GM19043 (cell line): ENCODE data around the gene GET4.
"Not testable (repeated sequence)": the region's sequence is repeated elsewhere in the genome, so short reads cannot be mapped to it uniquely, and the experiment has no call there.

Experiments
- ATAC-seq: cut with Tn5 transposase; IDR thresholded peaks from one replicate; pipeline ENCODE4 v1.9.1; 2021; ENCODE audit warnings: low read depth; ENCODE audit not compliant: unreplicated experiment

The GET4 gene

DNA sequence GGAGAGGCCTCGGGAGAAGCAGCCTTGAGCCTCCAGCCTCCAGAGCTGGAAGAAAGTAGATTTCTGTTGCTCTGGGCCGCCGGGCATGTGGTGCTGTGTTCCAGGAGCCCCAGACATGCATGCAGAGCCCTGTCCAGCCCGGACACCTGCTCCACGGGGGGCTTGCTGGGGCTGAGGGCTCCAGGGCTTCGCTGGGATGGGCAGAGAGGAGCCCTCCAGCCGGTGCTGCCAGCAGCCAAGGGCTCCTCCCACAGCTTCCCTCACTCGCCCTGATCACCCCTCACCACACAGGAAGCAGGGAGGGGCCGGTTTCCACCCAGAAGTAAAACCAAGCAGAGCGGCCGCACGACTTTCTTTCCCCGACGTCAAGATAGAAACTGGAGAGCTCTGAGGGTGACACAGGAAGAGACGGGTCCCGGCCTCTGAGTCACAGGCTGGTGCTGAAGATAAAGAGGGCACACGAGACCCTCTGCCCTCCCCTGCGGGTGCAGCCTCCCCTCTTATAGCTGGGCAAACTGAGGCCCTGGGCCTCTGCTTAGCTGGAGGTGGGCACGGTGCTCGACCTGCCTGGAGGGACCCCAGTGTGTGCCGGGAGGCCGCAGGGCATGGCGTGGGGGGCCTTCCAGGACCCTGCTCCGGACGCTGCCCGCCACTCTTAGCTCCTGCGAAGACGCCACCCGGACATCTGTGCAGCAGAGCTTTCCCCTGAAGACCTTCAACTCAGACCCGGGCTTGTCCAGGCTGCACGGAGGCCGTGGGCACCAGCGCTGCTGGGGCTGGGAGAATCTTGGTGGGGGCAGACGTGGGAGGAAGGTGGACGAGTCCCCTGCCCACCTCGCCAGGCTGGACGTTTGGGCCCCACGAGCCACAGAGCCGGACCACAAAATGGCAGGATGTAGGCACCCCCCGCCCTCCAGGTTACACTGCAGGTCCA lies 47.0 kb downstream of the GET4 start:
- ATAC-seq = peak; percentile 76

DNA sequence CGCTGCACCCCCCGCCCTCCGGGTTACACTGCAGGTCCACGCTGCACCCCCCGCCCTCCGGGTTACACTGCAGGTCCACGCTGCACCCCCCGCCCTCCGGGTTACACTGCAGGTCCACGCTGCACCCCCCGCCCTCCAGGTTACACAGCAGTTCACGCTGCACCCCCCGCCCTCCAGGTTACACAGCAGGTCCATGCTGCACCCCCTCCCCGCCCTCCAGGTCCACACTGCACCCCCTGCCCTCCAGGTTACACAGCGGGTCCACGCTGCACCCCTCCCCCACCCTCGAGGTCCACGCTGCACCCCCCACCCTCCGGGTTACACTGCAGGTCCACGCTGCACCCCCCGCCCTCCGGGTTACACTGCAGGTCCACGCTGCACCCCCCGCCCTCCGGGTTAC lies 47.7 kb downstream of the GET4 start:
- ATAC-seq = not testable (repeated sequence)

DNA sequence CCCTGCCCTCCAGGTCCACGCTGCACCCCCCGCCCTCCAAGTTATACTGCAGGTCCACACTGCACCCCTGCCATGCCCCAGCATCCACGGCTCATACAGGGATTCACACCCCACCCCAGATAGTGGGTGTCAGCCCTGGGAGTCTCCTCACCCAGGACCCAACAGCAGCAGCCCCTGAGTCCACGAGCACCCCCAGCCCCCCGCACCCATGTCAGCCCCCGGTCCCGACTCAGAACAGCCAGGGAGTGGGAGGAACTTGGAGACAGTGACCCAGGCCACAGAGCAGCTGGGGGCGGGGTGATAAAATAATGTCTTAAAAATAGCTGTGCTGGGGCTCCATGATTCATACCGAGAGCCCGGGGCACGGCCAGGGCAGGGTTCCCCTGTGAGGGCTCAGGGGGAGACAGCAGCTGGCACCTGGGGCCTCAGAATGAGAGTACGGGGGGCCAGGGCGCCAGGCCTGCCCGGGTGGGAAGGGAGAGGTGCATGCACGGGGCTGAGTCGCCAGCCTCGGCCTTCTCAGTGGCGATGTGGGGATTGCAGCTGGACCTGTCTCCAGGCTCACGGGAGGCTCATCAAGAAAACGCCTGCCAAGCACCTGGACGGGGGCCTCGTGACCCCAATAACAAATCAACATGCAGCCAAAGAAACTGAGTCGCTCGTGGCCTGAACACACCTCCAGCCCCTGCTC lies 48.3 kb downstream of the GET4 start:
- peak; percentile 45 for ATAC-seq

DNA sequence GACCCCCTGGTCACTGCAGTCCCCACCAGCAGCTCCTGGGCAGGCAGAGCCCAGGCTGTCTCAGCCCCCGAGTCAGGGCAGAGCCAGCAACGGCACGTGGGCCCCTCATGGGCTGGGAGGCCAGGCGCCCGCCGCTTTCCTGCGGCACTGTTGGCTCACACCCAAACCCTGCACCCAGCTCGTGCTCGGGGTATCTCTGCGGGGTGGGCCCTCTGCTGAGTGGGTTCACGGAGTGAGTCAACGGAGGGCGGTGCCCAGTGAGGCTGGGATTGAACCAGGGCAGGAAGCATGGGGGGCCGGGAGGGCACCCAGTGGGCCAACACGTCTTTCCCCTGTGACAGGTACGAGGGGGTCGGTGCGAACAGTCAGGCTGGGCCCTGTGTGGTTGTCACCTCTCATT lies 49.2 kb downstream of the GET4 start:
- no peak for ATAC-seq

DNA sequence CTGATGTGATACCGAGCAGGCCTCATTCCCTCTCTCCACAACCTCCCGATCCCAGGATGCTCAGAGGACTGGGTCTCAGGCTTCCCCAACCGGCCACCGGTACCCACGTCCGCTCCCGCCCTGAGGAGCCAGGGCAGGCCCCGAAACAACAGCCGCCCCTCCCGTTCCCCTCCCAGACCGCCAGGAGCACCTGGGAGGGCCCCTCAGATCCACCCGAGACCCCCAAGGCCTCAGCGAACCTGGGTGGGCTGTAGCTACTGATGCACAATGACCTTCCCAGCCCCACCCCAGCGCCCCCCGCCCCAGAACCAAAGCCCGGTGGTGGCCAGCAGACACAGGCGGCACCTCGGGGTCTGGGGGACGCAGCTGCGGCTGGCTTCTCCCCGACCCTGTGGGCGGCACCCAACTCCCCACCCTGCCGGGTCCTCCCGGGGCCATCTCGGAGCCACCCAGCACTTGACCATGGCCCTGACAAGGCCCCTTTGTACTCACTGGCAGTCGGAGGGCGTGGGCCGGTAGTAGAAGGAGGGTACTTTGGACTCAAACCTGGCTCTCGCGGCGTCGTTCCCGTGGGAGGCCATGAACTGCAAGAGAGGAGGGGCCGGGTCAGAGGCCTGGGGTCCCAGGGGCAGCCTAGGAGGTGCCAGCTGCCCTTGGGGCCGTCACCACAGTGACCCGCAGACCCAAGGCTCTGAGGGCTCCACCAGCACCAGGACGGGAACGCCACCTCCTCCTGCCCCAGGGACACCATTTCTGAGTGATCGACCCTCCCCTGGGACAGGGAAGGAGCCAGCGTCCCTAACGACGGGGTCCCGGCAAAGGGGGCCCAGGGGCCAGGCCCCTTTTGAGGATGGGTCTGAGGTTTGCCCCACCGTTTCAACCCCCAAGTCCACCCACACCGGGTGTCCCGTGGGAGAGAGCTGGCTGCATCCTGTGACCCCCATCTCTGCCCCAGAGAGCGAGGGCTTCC lies 50.0 kb downstream of the GET4 start:
- ATAC-seq = no peak

DNA sequence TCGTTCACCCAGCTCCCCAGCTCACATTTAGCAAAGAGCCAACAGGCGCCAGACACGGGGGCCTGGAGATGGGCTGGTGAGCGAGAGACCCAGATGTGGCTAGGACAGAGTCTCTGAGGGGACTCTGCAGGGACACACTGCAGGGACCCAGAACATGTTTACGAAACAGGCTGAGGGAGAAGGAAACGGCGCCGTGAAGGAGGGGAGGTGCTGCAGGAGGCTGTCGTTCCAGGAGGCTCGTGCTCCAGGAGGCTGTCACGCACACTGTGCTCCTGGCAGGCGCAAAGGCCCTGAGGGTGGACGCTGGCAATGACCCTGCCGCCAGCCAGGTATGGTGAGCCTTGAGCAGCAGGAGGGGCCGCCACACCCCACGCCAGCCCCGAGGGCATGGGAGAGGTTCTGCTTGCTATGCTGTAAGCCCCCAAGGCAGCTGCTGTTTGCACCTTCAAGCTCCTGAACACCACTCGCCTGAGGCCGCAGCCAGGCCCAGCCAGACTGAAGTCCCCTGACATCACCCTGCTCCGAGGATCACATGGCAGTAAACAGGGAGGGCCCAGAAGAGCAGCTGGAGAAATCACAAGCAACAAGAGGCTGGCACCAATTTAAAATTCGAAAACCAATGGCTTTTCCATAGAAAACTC lies 50.8 kb downstream of the GET4 start:
- ATAC-seq = no peak

DNA sequence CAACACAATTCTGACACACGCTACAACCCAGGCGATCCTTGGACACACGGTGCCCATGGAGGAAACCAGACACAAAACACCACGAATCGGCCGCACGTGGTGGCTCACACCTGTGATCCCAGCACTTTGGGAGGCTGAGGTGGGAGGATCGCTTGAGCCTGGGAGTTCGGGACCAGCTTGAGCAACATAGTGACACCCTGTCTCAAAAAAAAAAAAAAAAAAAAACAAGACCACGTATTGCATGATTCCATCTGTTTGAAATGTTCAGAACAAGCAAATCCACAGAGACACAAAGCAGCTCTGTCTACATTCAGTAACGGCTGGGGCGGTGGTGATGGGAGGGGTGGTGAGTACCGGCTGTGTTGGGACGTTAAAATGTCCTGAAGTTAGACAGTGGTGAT lies 53.0 kb downstream of the GET4 start:
- no peak for ATAC-seq

DNA sequence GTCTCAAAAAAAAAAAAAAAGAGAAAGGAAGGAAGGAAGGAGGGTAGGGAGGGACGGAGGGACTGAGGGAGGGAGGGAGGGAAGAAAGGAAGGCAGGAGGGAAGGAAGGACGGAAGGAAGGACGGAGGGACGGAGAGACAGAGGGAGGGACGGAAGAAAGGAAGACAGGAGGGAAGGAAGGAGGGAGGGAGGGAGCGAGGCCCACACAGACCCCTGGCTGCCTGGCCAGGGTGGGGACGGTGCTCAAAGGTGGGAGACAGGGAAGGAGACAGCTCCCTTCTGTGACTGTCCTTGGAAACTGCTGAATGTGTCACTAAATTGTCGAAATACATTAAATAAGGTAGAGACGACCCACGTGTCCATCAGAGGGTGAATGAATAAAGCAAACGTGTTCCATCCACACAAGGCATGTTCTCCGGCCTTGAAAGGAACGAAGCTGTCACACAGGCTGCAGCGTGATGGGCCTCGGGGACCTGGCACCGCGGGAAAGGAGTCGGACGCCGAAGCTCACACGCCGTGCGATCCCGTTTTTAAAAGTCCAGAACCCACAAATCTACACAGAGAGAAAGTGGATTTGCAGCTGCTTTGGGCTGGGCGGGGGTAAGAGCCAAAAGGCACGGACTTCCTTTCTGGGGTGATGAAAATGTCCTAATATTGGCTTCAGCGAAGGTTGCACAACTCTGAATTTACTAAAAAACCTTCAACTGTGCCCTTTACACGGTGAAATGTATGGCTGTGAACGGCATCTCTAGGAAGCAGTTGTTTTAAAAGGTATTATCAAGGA lies 54.8 kb downstream of the GET4 start:
- no peak for ATAC-seq

DNA sequence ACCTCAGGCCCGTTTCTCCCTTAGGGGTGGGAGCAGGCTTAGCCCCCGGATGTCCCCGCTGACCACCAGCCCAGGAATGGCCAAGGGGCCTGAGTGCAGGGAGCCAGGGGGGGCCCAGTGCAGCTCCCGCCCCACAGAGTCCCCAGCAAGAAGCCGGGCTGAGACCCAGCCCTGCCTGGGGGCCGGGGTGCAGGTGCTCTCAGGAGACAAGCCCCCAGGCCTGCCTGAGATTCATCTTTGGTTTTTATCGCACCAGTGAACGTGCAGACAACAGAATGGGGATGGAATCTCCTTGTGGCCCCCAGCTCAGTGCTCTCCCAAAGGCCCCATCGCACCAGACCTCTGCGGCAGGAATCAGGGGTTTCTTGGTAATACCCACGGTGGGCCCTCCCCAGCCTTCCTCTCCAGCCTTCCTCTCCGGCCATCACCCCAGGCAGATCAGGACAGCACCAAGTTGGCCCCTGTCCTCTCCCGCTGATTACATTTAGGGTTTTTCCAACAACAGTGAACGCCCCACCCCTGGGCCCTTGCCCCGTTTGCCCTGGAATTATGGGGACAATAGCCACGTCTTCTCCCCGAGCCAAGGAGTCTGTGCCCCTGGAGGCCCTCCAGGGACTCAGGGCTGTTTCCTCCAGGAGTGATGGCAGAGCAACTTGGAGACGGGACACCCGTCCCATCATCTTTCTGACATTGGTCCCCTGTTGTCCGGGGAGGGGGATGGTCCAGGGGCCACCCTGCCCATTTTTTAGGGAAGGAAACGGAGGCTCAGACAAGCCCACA lies 55.7 kb downstream of the GET4 start:
- no peak for ATAC-seq

DNA sequence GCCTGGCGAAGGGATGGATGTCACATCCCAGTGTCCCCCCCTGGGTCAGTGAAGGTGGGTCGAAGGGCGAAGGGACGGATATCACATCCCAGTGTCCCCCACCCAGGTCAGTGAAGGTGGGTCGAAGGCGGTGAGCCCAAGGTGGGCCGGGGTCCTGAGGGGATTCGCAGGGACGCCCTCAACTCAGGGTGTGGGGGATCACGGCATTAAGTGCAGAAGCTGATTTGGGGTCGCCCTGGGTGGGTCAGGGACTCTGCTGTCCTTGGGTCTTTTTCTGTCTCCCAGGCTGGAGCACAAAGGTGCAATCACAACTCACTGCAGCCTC lies 56.3 kb downstream of the GET4 start:
- no peak for ATAC-seq

DNA sequence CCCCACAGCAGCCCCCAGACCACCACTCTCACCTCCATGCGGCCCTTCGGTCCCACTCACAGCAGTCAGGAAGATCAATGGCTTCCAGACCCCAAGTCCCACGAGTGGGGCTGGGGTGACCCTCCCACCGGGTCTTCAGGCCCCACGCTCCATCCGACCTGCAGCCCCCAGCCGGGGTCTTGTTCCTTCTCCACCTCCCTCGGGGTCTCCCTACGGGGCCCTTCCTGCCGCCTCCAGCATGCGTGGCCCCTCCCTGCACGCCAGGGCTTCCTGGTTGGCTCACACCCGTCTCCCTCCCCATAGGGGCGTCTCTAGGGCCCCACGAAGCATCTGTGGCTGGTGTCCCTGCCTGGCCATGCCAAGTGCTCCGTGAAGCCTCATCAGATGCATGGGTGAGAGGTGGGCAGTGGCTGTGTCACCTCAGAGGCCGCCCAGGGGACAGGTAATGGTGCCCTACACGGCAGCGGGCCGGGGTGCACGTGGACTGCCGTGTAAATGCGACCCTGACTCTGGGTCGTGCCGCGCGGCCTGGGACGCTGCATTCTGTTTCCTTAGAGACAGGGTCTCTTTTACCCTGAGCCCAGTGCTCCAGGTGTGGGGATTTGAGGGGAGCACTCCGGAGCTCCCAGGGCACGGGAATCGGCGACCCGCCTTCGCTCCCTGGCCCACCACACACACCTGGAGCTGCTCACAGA lies 58.3 kb downstream of the GET4 start:
- no peak for ATAC-seq

DNA sequence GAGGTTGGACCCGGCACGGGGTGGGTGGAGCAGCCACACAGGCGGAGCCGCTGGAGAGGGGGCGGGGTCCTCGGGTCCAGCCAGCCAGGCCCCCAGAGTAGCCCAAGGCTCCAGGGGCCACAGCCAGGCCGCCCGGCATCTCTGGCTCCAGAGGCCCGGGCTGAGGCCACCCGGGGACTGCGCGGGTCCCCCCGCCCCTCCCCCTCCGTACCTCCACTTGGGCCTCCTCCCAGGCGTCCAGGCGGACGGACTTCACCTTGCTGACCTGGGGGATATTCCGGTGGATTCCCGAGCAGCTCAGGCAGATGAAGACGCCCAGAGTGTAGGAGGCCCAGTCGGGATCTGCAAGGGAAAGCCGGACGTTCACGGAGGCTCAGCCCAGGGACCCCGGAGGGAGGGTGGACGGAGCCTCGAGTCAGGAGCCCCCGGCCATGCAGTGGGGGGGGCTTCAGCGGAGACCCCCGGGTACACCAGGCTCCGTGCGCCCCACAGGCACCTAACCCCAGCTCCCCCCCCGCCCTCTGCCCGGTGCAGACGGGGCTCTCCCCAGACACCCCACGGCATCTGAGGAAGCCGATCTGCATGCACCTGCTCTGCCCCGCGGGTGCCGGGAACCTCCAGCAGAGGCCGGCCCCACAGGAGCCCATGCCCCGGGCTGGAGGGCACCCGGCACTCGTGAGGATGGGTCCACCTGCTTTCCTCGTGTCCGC lies 59.0 kb downstream of the GET4 start:
- no peak for ATAC-seq

DNA sequence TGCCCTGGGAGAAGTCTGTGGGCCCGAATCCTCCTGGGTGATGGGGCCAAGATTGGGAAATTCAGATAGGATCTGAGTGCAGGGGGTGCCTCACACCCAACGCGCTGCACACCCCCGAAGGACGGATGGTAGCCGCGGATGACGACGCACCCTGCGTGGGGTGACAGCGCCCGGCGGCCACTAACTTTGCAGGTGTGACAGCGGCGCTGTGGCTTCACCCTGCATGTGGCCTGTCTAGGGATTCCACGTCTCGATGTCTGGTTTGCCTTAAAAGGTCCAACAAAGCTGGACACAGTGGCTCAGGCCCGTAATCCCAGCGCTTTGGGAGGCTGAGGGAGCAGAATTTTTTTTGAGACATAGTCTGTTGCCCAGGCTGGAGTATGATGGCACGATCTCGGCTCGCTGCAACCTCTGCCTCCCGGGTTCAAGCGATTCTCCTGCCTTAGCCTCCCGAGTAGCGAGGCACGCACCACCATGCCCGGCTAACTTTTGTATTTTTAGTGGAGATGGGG lies 59.6 kb downstream of the GET4 start:
- ATAC-seq = no peak

DNA sequence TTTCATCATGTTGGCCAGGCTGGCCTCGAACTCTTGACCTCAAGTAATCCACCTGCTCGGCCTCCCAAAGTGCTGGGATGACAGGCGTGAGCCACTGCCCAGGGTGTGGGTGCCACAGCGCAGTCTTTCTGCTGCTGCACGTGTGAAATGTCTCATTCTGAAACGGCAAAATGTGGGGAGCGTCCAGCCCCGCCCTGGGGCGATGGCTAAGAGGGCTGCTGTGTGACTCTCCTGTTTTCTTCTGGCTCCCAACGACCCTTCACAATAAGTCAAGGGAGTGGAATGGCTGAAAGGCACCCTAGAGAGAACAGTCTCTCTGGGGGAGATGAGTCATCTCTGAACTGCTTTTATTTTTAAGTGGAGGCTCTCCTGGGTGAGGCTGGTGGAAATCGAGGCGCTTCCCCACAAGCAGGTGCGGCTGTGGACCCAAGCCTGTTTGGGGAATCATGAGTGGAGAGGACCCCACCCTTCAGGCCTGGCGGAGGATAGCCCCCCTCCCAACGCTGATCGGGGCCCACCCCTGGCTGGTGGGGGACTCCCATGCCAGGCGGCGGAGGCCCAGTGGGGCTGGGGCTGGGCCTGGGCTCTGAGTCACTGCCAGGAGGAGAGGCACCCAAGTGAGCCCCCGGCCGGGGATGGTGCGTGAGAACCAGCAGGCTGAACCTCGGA lies 60.2 kb downstream of the GET4 start:
- ATAC-seq = peak; percentile 89

DNA sequence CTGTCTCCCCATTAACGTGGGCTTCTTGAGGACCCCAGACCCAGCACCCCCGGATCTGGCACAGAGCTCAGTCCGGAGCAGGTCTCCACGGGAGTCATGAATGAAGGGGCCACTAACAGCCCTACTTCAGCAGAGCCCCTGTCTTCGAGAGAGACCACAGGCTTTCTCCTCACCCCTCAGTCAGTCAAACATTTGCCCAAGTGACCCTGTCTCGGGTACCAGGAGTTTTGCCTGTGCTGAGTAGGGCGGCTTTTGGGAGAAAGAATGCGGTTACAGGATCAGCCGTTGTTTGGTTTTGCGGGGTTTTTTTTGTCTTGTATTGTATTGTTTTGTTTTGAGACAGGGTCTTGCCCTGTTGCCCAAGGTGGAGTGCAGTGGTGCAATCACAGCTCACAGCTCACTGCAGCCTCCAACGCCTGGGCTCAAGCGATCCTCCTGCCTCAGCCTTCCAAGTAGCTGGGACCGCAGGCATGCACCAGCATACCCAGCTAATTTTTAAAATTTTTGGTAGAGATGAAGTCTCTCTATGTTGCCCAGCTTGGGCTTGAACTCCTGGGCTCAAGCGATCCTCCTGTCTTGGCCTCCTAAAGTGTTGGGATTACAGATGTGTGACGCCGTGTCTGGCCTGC lies 61.6 kb downstream of the GET4 start:
- no peak for ATAC-seq

DNA sequence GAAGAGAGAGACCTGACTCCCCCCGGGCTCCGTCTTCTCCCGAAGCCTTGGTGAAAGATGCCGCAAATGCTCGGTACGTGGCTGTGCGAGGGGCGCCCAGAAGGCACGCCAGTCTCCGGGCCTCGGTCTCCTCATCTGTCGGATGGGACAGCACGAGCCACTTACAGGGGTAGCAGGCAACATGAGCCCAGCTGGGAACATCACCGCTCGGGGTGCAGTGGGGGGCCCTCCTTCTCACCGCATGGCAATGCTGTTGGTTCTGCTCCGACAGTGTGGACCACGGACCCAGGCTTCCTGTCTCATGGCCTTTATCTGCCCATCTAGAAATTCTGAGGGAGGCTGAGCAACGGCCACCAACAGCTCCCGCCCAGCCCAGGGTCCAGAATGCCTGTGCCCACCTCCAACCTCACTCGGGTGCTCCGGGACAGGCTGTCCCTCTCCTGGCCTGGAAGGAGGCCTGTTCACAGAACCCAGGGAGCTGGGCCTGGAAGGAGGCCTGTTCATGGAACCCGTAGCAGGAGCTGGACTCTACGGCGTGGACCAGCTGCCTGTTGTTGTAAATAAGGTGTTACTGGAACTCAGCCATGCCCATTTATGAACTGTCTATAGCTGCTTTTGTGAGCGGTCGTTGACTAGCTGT lies 62.3 kb downstream of the GET4 start:
- ATAC-seq = no peak
